ENCODE results near the gene MYH4. TPM values are rescaled to one million over a fixed set of nuclear protein-coding genes. Genes with fewer than 3 reads are reported as not detected.

The MYH4 gene
- total and polyA plus RNA-seq, 5 donors = 0.03 TPM; not detected in 4

GRCh38 chr17:10421211-10421610 lies 48.1 kb downstream of the MYH4 start:
- H3K9me3 ChIP-seq (ENCODE audit: control insufficient read depth, low read length) = no peaks in the 10 kb centered on the region
- DNase-seq (no peak), ATAC-seq (no peak)
- 67% methylated on average over 2 of the region's 2 CpGs for WGBS
- no peaks in the 10 kb centered on the region for H3K27me3 ChIP-seq (ENCODE audit: control insufficient read depth, insufficient read depth)
- H3K4me1 ChIP-seq (ENCODE audit: control insufficient read depth, insufficient read depth, low read length) = no peaks in the 10 kb centered on the region
- H3K27ac ChIP-seq (ENCODE audit: low read length) = no peak overlapping the region
- no peak overlapping the region for H3K4me3 ChIP-seq (ENCODE audit: low read length)
- intact Hi-C loops (cut with DNase I) = no loop called here

- DNase-seq (no peak), ATAC-seq (no peak)
- no peaks in the 10 kb centered on the region for H3K27me3 ChIP-seq (ENCODE audit: control insufficient read depth, insufficient read depth)
- no peak overlapping the region for H3K4me3 ChIP-seq (ENCODE audit: low read length)
- no peaks in the 10 kb centered on the region for H3K9me3 ChIP-seq (ENCODE audit: control insufficient read depth, low read length)
- WGBS = 77% methylated on average over 2 of the region's 2 CpGs
- intact Hi-C loops (cut with DNase I) = no loop called here
- H3K4me1 ChIP-seq (ENCODE audit: control insufficient read depth, insufficient read depth, low read length) = no peaks in the 10 kb centered on the region
- no peak overlapping the region for H3K27ac ChIP-seq (ENCODE audit: low read length)
Observed at GRCh38 chr17:10420811-10421210, 48.5 kb downstream of the MYH4 start.

- Histone ChIP-seq H3K9me3 (ENCODE audit: control insufficient read depth, low read length) (no peaks in the 10 kb centered on the region), H3K27ac (ENCODE audit: low read length) (no peak overlapping the region), H3K4me1 (ENCODE audit: control insufficient read depth, insufficient read depth, low read length) (no peaks in the 10 kb centered on the region), H3K4me3 (ENCODE audit: low read length) (no peak overlapping the region), H3K27me3 (ENCODE audit: control insufficient read depth, insufficient read depth) (no peaks in the 10 kb centered on the region)
- intact Hi-C loops (cut with DNase I) = no loop called here
- ATAC-seq = no peak
- no peak for DNase-seq
- WGBS = 51% methylated on average over 3 of the region's 3 CpGs
Observed at GRCh38 chr17:10417431-10417830, 51.9 kb downstream of the MYH4 start.

GRCh38 chr17:10415161-10415560 lies 54.2 kb downstream of the MYH4 start:
- DNase-seq (no peak), ATAC-seq (no peak)
- intact Hi-C loops (cut with DNase I) = no loop called here
- no peaks in the 10 kb centered on the region for H3K9me3 ChIP-seq (ENCODE audit: control insufficient read depth, low read length)
- H3K27me3 ChIP-seq (ENCODE audit: control insufficient read depth, insufficient read depth) = no peaks in the 10 kb centered on the region
- 78% methylated on average over 4 of the region's 4 CpGs for WGBS
- no peak overlapping the region for H3K4me3 ChIP-seq (ENCODE audit: low read length)
- no peak overlapping the region for H3K27ac ChIP-seq (ENCODE audit: low read length)
- no peaks in the 10 kb centered on the region for H3K4me1 ChIP-seq (ENCODE audit: control insufficient read depth, insufficient read depth, low read length)

- no peak overlapping the region for H3K27ac ChIP-seq (ENCODE audit: low read length)
- DNase-seq = no peak
- no peaks in the 10 kb centered on the region for H3K4me1 ChIP-seq (ENCODE audit: control insufficient read depth, insufficient read depth, low read length)
- H3K4me3 ChIP-seq (ENCODE audit: low read length) = no peak overlapping the region
- intact Hi-C loops (cut with DNase I) = no loop called here
- no peak for ATAC-seq
- no peaks in the 10 kb centered on the region for H3K27me3 ChIP-seq (ENCODE audit: control insufficient read depth, insufficient read depth)
- H3K9me3 ChIP-seq (ENCODE audit: control insufficient read depth, low read length) = no peaks in the 10 kb centered on the region
Observed at GRCh38 chr17:10403589-10403988, 65.8 kb downstream of the MYH4 start.

- Histone ChIP-seq H3K4me1 (ENCODE audit: control insufficient read depth, insufficient read depth, low read length) (no peaks in the 10 kb centered on the region), H3K27ac (ENCODE audit: low read length) (no peak overlapping the region), H3K4me3 (ENCODE audit: low read length) (no peak overlapping the region), H3K9me3 (ENCODE audit: control insufficient read depth, low read length) (no peaks in the 10 kb centered on the region), H3K27me3 (ENCODE audit: control insufficient read depth, insufficient read depth) (no peaks in the 10 kb centered on the region)
- DNase-seq (no peak), ATAC-seq (no peak)
- intact Hi-C loops (cut with DNase I) = no loop called here
- WGBS = 79% methylated on average over 9 of the region's 9 CpGs
Observed at GRCh38 chr17:10398352-10398751, 71.0 kb downstream of the MYH4 start.

GRCh38 chr17:10396524-10397163 lies 72.7 kb downstream of the MYH4 start:
- 68% methylated on average over 14 of the region's 14 CpGs for WGBS
- Histone ChIP-seq H3K9me3 (ENCODE audit: control insufficient read depth, low read length) (no peaks in the 10 kb centered on the region), H3K27ac (ENCODE audit: low read length) (no peak overlapping the region), H3K4me3 (ENCODE audit: low read length) (no peak overlapping the region), H3K27me3 (ENCODE audit: control insufficient read depth, insufficient read depth) (no peaks in the 10 kb centered on the region), H3K4me1 (ENCODE audit: control insufficient read depth, insufficient read depth, low read length) (no peaks in the 10 kb centered on the region)
- intact Hi-C loops (cut with DNase I) = no loop called here
- no peak for ATAC-seq
- DNase-seq = peak; percentile 31 to 74 (median 60)

- 88% methylated on average over 6 of the region's 6 CpGs for WGBS
- no peak overlapping the region for H3K4me3 ChIP-seq (ENCODE audit: low read length)
- no peaks in the 10 kb centered on the region for H3K4me1 ChIP-seq (ENCODE audit: control insufficient read depth, insufficient read depth, low read length)
- no peak for ATAC-seq
- no peak for DNase-seq
- no peaks in the 10 kb centered on the region for H3K27me3 ChIP-seq (ENCODE audit: control insufficient read depth, insufficient read depth)
- H3K9me3 ChIP-seq (ENCODE audit: control insufficient read depth, low read length) = no peaks in the 10 kb centered on the region
- intact Hi-C loops (cut with DNase I) = no loop called here
- H3K27ac ChIP-seq (ENCODE audit: low read length) = no peak overlapping the region
Observed at GRCh38 chr17:10394201-10394887, 75.0 kb downstream of the MYH4 start.

Other genes starting within 250 kb of the MYH4 start
- gene MYH13, start 96.6 kb downstream of the MYH4 start, total RNA-seq = not detected
- not detected for gene MYH13, start 96.6 kb downstream of the MYH4 start, polyA plus RNA-seq
- not detected for gene MYH8, start 47.6 kb downstream of the MYH4 start, total RNA-seq
- not detected for gene MYH8, start 47.6 kb downstream of the MYH4 start, polyA plus RNA-seq
- under 1 TPM in 2 of 4 donors, not detected in 2; 0.06 to 0.25 TPM for gene MYH1, start 49.0 kb upstream of the MYH4 start, total RNA-seq
- gene MYH1, start 49.0 kb upstream of the MYH4 start, polyA plus RNA-seq = not detected
- gene MYH2, start 80.1 kb upstream of the MYH4 start, total RNA-seq = under 1 TPM in 2 of 4 donors, not detected in 2; 0.68 to 0.76 TPM
- gene MYH2, start 80.1 kb upstream of the MYH4 start, polyA plus RNA-seq = not detected
- gene MYH3, start 187.8 kb upstream of the MYH4 start, total RNA-seq = under 1 TPM; 0.40 to 0.97 (median 0.66) TPM
- 0.45 TPM for gene MYH3, start 187.8 kb upstream of the MYH4 start, polyA plus RNA-seq
- 10 to 100 TPM; 22.5 to 29.5 (median 27.8) TPM for gene SCO1, start 228.0 kb upstream of the MYH4 start, total RNA-seq
- gene SCO1, start 228.0 kb upstream of the MYH4 start, polyA plus RNA-seq = 19.1 TPM
- gene ADPRM, start 228.0 kb upstream of the MYH4 start, total RNA-seq = 1 to 10 TPM; 4.4 to 7.8 (median 5.3) TPM
- 4.6 TPM for gene ADPRM, start 228.0 kb upstream of the MYH4 start, polyA plus RNA-seq